Measurements from ENCODE around the gene SLC22A23. TPM values are rescaled to one million over a fixed set of nuclear protein-coding genes. Genes with fewer than 3 reads are reported as not detected.

SLC22A23 gene
- total and polyA plus RNA-seq, 2 of the 4 experiments (the other 2 are of a cell fraction) = 0.72 to 1.6 TPM

GRCh38 chr6:3311826-3312225 is 145.0 kb downstream of the SLC22A23 start:
- Histone ChIP-seq H3K4me3 (ENCODE audit: insufficient read depth, low read depth, low read length) (no peak overlapping the region), H4K5ac (ENCODE audit: low read depth, low read length) (no peak overlapping the region), H3K56ac (ENCODE audit: extremely low read depth, insufficient read depth, low read length) (no peak overlapping the region), H3K4me1 (ENCODE audit: control insufficient read depth, insufficient read depth, low read length) (no peaks in the 10 kb centered on the region), H3K79me1 (ENCODE audit: low read depth in 1 of 2, low read length in 2 of 2) (no peaks in the 10 kb centered on the region), H2AK9ac (replicated peaks; ENCODE audit: low read depth, low read length, poor library complexity) (no peak overlapping the region), H3K18ac (ENCODE audit: low read depth, low read length) (no peak overlapping the region), H3K27ac (ENCODE audit: insufficient read depth, low read length) (no peak overlapping the region), H4K8ac (ENCODE audit: low read depth in 2 of 2, low read length in 2 of 2) (no peak overlapping the region), H3K9me1 (ENCODE audit: insufficient read depth, low read length) (0 out of 2 replicates have a peak, but pooled peaks cover 2% of the 10 kb centered on the region), H2BK15ac (ENCODE audit: low read depth, low read length) (no peak overlapping the region), H3K14ac (replicated peaks; ENCODE audit: low read depth, low read length) (no peak overlapping the region), H2BK20ac (ENCODE audit: low read depth, low read length) (no peak overlapping the region), H3K36me3 (ENCODE audit: control insufficient read depth, insufficient read depth, low read length) (no peaks in the 10 kb centered on the region), H3K23ac (ENCODE audit: low read depth, low read length) (no peak overlapping the region), H4K20me1 (ENCODE audit: insufficient read depth, low read length) (no peaks in the 10 kb centered on the region), H3K9me3 (ENCODE audit: control insufficient read depth, insufficient read depth, low read length) (no peaks in the 10 kb centered on the region), H3K4ac (ENCODE audit: low read depth, low read length) (no peak overlapping the region), H3K27me3 (ENCODE audit: control insufficient read depth, insufficient read depth, low read length) (peaks cover 34% of the 10 kb centered on the region), H2BK120ac (ENCODE audit: low read depth, low read length) (no peak overlapping the region), H3K4me2 (ENCODE audit: low read depth, low read length) (no peak overlapping the region), H3K9ac (ENCODE audit: low read depth, low read length) (no peak overlapping the region), H4K91ac (ENCODE audit: insufficient read depth, low read depth, low read length) (no peak overlapping the region), H2AFZ (replicated peaks; ENCODE audit: low read length, poor library complexity) (no peak overlapping the region), H2AK5ac (ENCODE audit: low read depth, low read length) (no peak overlapping the region), H2BK5ac (ENCODE audit: low read depth, low read length, poor library complexity, severe bottlenecking) (no peak overlapping the region)
- DNase-seq = no peak
- ChIA-PET CTCF (no interaction called here), POLR2A (ENCODE audit: unreplicated experiment) (no interaction called here)
- no peak for TF ChIP-seq ELK1 (IDR thresholded peaks at IDR 0.05; ENCODE audit: borderline replicate concordance, low read depth, low read length)
- dilution Hi-C loops (cut with HindIII; ENCODE audit: low sequenced_read_pairs, unreplicated experiment) (no loop called here), intact Hi-C loops (cut with micrococcal nuclease) (no loop called here), in situ Hi-C loops (cut with MboI; ENCODE audit: low sequenced_read_pairs) (no loop called here)
- ATAC-seq (ENCODE audit: low read depth) = no peak
- no TSS peak for BruUV-seq (replicated peaks)
- WGBS, 2 experiments (ENCODE audit: extremely low coverage in 2 of 2, insufficient read length in 1 of 2) = 87% methylated on average over 5 of the region's 6 CpGs; no CpG with 5 or more reads in 1 of the 2 experiments
